ENCODE data around the gene KRT80.

KRT80 gene

DNA sequence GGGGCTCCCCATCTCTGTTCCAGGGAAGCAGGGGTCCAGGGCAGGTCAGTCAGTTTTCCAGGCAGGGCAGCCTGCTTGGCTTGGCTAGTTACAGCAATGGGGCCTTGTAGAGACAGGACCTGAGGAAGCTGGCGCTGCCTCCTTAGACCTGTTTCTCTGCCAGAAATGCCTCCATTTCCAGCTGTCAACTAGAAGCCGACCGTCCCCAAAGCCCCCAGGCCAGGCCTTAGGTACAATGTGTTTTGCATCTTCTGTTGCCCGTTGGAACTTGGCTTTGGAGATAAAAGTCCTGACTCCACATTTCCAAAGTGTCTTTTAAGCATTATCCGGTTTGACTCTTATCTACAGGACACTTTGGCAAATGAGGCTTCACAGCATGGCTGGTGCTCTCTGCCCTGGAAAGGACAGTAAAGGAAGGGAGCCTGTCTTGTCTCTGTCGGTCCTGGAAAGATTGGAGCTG lies 42.6 kb downstream of the KRT80 start:
- Histone ChIP-seq H2AK5ac (ENCODE audit: low read length, severe bottlenecking) (peak overlapping the region; percentile 32), H3K27ac (ENCODE audit: low read length, poor library complexity, severe bottlenecking) (peak overlapping the region; percentile 12), H3K4me3 (ENCODE audit: insufficient read depth in 1 of 2, low read depth in 1 of 2, low read length in 2 of 2) (no peak overlapping the region), H3K23ac (ENCODE audit: low read length in 2 of 2) (no peak overlapping the region), H2AFZ (ENCODE audit: low read depth, low read length) (no peak overlapping the region), H3K9ac (ENCODE audit: low read length) (no peak overlapping the region), H3K79me1 (replicated peaks; ENCODE audit: low read length, poor library complexity, severe bottlenecking) (no peaks in the 10 kb centered on the region), H3K18ac (ENCODE audit: low read depth in 1 of 2, low read length in 2 of 2) (no peak overlapping the region), H3K9me3 (ENCODE audit: control insufficient read depth, low read length) (no peaks in the 10 kb centered on the region), H3K4me2 (ENCODE audit: low read length, poor library complexity, severe bottlenecking) (no peak overlapping the region), H4K91ac (ENCODE audit: low read length) (no peak overlapping the region), H3K4ac (ENCODE audit: low read depth in 1 of 2, low read length in 2 of 2) (no peak overlapping the region), H3K14ac (ENCODE audit: low read length in 2 of 2) (no peak overlapping the region), H2BK15ac (ENCODE audit: low read depth, poor library complexity, severe bottlenecking) (no peak overlapping the region), H3K27me3 (ENCODE audit: control insufficient read depth in 1 of 2, insufficient read depth in 1 of 2, low read length in 2 of 2) (no peaks in the 10 kb centered on the region), H4K8ac (ENCODE audit: low read length) (no peak overlapping the region), H2BK5ac (ENCODE audit: low read depth, low read length, poor library complexity, severe bottlenecking) (no peak overlapping the region), H3K36me3 (ENCODE audit: control insufficient read depth in 1 of 2, insufficient read depth in 2 of 2, low read depth in 1 of 2, low read length in 2 of 2) (no peaks in the 10 kb centered on the region), H3K4me1 (ENCODE audit: control insufficient read depth, insufficient read depth, low read depth, low read length) (peaks cover 60% of the 10 kb centered on the region), H2BK12ac (ENCODE audit: low read length in 2 of 2) (peak overlapping the region in 1 of 2 experiments; percentile 89), H2BK120ac (ENCODE audit: low read depth, low read length) (no peak overlapping the region)
- no peak for DNase-seq
- 69% methylated on average over 6 of the region's 6 CpGs for WGBS

DNA sequence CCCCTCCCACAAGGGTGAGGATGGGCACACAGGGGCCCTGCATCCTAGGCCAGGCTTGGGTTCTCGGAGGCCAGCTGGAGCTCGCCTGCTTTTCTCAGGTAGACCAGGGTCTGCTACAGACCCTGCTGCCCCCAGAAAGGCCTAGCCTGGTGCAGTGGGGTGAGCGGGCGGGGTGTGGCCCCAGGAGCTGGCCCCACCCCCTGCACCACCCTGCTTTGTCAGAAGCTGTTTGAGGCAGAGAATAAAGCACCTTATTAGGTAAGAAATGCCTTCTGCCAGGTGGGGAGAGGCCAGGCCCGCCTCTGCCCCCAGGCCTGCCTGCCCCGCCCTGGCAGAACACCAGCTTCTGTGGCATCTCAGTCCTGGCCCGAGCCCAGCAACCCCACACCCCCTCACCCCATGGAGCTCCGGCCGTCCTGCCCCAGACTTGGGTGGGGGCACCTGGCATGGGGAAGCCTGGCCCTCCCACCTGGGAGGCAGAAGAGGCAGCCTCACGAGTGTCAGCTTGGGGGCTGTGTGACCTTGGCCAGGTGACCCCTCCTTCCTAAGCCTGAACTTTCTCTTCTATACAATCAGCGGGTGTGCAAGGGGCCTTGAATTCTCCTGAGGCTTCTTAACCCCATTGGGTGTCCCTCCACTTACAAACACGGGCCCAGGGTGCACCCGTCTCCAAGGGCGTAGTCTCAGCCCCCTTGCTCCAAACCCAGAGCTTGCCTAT lies 43.2 kb downstream of the KRT80 start:
- Histone ChIP-seq H3K23ac (ENCODE audit: low read length in 2 of 2) (no peak overlapping the region), H3K14ac (ENCODE audit: low read length in 2 of 2) (peak overlapping the region in 1 of 2 experiments; percentile 72)

DNA sequence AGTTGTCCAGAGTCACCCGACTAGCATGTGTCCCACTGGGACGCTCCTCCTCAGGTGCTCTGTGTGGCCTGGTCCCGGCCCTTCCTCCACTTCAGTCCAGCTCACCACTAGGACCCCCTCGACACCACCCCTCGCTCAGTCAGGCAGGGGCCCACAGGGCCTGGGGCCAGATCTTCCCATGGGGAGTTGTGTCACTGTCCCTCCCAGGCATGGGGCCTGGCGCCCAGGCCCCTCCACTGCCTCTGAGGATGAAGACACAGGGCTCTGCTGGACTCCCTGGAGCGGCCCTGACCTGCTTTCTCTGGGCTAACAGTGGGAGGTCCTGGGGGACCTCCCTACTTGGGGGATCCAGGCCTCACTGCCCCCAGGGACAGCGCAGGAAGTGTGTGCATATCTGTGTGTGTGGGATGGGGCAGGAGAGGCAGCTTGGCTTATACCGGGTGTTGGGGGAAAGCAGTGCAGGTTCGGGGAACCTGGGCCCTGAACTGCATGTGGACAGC lies 43.8 kb downstream of the KRT80 start:
- peak overlapping the region in 1 of 2 experiments; percentile 18 for H3K23ac ChIP-seq (ENCODE audit: low read length in 2 of 2)
- peak overlapping the region; percentile 82 for H2BK15ac ChIP-seq (ENCODE audit: low read depth, poor library complexity, severe bottlenecking)
- no peaks in the 10 kb centered on the region for H3K27me3 ChIP-seq (ENCODE audit: control insufficient read depth in 1 of 2, insufficient read depth in 1 of 2, low read length in 2 of 2)
- peak overlapping the region; percentile 3 to 85 for H3K18ac ChIP-seq (ENCODE audit: low read depth in 1 of 2, low read length in 2 of 2)
- no peaks in the 10 kb centered on the region for H3K36me3 ChIP-seq (ENCODE audit: control insufficient read depth in 1 of 2, insufficient read depth in 2 of 2, low read depth in 1 of 2, low read length in 2 of 2)
- no peaks in the 10 kb centered on the region for H3K9me3 ChIP-seq (ENCODE audit: control insufficient read depth, low read length)
- H3K4me2 ChIP-seq (ENCODE audit: low read length, poor library complexity, severe bottlenecking): no peak overlapping the region
- peak overlapping the region; percentile 84 to 89 for H2BK12ac ChIP-seq (ENCODE audit: low read length in 2 of 2)
- H2BK5ac ChIP-seq (ENCODE audit: low read depth, low read length, poor library complexity, severe bottlenecking): peak overlapping the region; percentile 21
- H3K14ac ChIP-seq (ENCODE audit: low read length in 2 of 2): peak overlapping the region in 1 of 2 experiments; percentile 72
- peak overlapping the region; percentile 88 for H4K8ac ChIP-seq (ENCODE audit: low read length)
- H2AK5ac ChIP-seq (ENCODE audit: low read length, severe bottlenecking): peak overlapping the region; percentile 53
- H3K27ac ChIP-seq (ENCODE audit: low read length, poor library complexity, severe bottlenecking): peak overlapping the region; percentile 64
- peaks cover 62% of the 10 kb centered on the region for H3K4me1 ChIP-seq (ENCODE audit: control insufficient read depth, insufficient read depth, low read depth, low read length)
- H3K9ac ChIP-seq (ENCODE audit: low read length): peak overlapping the region; percentile 70
- 82% methylated on average over 10 of the region's 10 CpGs for WGBS
- H4K91ac ChIP-seq (ENCODE audit: low read length): peak overlapping the region; percentile 77
- peak overlapping the region; percentile 75 for H2BK120ac ChIP-seq (ENCODE audit: low read depth, low read length)
- peak overlapping the region in 1 of 2 experiments; percentile 5 for H3K4me3 ChIP-seq (ENCODE audit: insufficient read depth in 1 of 2, low read depth in 1 of 2, low read length in 2 of 2)
- H3K79me1 ChIP-seq (replicated peaks; ENCODE audit: low read length, poor library complexity, severe bottlenecking): no peaks in the 10 kb centered on the region
- H3K4ac ChIP-seq (ENCODE audit: low read depth in 1 of 2, low read length in 2 of 2): peak overlapping the region; percentile 15 to 64
- no peak for DNase-seq
- no peak overlapping the region for H2AFZ ChIP-seq (ENCODE audit: low read depth, low read length)

More for the DNA sequence above, 43.2 kb downstream of the KRT80 start:
- peak overlapping the region; percentile 34 for H4K91ac ChIP-seq (ENCODE audit: low read length)
- H3K4me1 ChIP-seq (ENCODE audit: control insufficient read depth, insufficient read depth, low read depth, low read length): peaks cover 61% of the 10 kb centered on the region
- peak overlapping the region; percentile 15 to 64 for H3K4ac ChIP-seq (ENCODE audit: low read depth in 1 of 2, low read length in 2 of 2)
- H2AK5ac ChIP-seq (ENCODE audit: low read length, severe bottlenecking): peak overlapping the region; percentile 53
- H3K9me3 ChIP-seq (ENCODE audit: control insufficient read depth, low read length): no peaks in the 10 kb centered on the region
- no peak overlapping the region for H2AFZ ChIP-seq (ENCODE audit: low read depth, low read length)
- H3K27ac ChIP-seq (ENCODE audit: low read length, poor library complexity, severe bottlenecking): peak overlapping the region; percentile 64
- H2BK15ac ChIP-seq (ENCODE audit: low read depth, poor library complexity, severe bottlenecking): peak overlapping the region; percentile 82
- H3K4me3 ChIP-seq (ENCODE audit: insufficient read depth in 1 of 2, low read depth in 1 of 2, low read length in 2 of 2): no peak overlapping the region
- H3K4me2 ChIP-seq (ENCODE audit: low read length, poor library complexity, severe bottlenecking): no peak overlapping the region
- H2BK5ac ChIP-seq (ENCODE audit: low read depth, low read length, poor library complexity, severe bottlenecking): no peak overlapping the region
- no peak for DNase-seq
- no peaks in the 10 kb centered on the region for H3K36me3 ChIP-seq (ENCODE audit: control insufficient read depth in 1 of 2, insufficient read depth in 2 of 2, low read depth in 1 of 2, low read length in 2 of 2)
- peak overlapping the region; percentile 84 to 89 for H2BK12ac ChIP-seq (ENCODE audit: low read length in 2 of 2)
- H4K8ac ChIP-seq (ENCODE audit: low read length): peak overlapping the region; percentile 59
- 92% methylated on average over 14 of the region's 14 CpGs for WGBS
- H2BK120ac ChIP-seq (ENCODE audit: low read depth, low read length): peak overlapping the region; percentile 75
- H3K9ac ChIP-seq (ENCODE audit: low read length): peak overlapping the region; percentile 70
- no peaks in the 10 kb centered on the region for H3K27me3 ChIP-seq (ENCODE audit: control insufficient read depth in 1 of 2, insufficient read depth in 1 of 2, low read length in 2 of 2)
- peak overlapping the region; percentile 3 to 85 for H3K18ac ChIP-seq (ENCODE audit: low read depth in 1 of 2, low read length in 2 of 2)
- no peaks in the 10 kb centered on the region for H3K79me1 ChIP-seq (replicated peaks; ENCODE audit: low read length, poor library complexity, severe bottlenecking)

DNA sequence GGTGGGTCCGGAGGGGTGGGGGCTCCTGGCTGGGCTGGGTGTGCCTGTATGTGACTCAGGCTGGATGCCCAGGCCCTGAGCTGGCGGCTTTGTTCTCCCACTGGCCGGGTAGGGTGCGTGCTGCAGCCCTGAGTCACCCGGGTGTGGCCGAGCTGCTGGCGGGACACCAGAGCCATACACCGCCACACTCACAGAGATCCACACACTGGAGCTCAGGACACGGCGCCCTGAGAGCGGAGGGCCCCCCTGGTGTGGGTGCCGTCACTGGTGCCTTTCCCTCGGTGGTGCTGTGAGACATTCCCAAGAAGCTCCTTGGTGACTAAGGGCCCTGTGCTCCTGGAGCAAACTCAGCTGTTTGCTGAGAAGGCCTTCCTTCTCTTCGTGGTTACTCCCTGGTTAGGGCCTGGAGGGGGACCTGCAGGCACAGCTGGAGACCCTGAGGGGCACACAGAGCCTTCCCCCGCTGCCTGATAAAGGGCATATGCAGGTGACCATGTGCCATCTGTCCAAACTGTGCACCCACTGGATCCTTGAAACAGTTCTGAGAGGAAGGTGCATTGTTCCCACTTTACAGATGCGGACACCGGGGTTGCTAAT lies 44.3 kb downstream of the KRT80 start:
- Histone ChIP-seq H3K4me2 (ENCODE audit: low read length, poor library complexity, severe bottlenecking) (no peak overlapping the region), H3K23ac (ENCODE audit: low read length in 2 of 2) (no peak overlapping the region), H4K8ac (ENCODE audit: low read length) (peak overlapping the region; percentile 88), H4K91ac (ENCODE audit: low read length) (peak overlapping the region; percentile 88), H3K9me3 (ENCODE audit: control insufficient read depth, low read length) (no peaks in the 10 kb centered on the region), H2AFZ (ENCODE audit: low read depth, low read length) (no peak overlapping the region), H2BK15ac (ENCODE audit: low read depth, poor library complexity, severe bottlenecking) (peak overlapping the region; percentile 57), H3K27me3 (ENCODE audit: control insufficient read depth in 1 of 2, insufficient read depth in 1 of 2, low read length in 2 of 2) (no peaks in the 10 kb centered on the region), H2BK5ac (ENCODE audit: low read depth, low read length, poor library complexity, severe bottlenecking) (no peak overlapping the region), H2BK12ac (ENCODE audit: low read length in 2 of 2) (peak overlapping the region in 1 of 2 experiments; percentile 89), H3K79me1 (replicated peaks; ENCODE audit: low read length, poor library complexity, severe bottlenecking) (no peaks in the 10 kb centered on the region), H2BK120ac (ENCODE audit: low read depth, low read length) (peak overlapping the region; percentile 75), H3K27ac (ENCODE audit: low read length, poor library complexity, severe bottlenecking) (peak overlapping the region; percentile 64), H3K18ac (ENCODE audit: low read depth in 1 of 2, low read length in 2 of 2) (peak overlapping the region; percentile 3 to 85), H3K9ac (ENCODE audit: low read length) (peak overlapping the region; percentile 87), H3K4me1 (ENCODE audit: control insufficient read depth, insufficient read depth, low read depth, low read length) (peaks cover 58% of the 10 kb centered on the region), H3K4ac (ENCODE audit: low read depth in 1 of 2, low read length in 2 of 2) (peak overlapping the region; percentile 15 to 64), H2AK5ac (ENCODE audit: low read length, severe bottlenecking) (peak overlapping the region; percentile 53), H3K14ac (ENCODE audit: low read length in 2 of 2) (peak overlapping the region in 1 of 2 experiments; percentile 72), H3K36me3 (ENCODE audit: control insufficient read depth in 1 of 2, insufficient read depth in 2 of 2, low read depth in 1 of 2, low read length in 2 of 2) (no peaks in the 10 kb centered on the region), H3K4me3 (ENCODE audit: insufficient read depth in 1 of 2, low read depth in 1 of 2, low read length in 2 of 2) (peak overlapping the region in 1 of 2 experiments; percentile 5)
- DNase-seq: peak; percentile 97
- 15% methylated on average over 17 of the region's 17 CpGs for WGBS

Measured in mesenchymal stem cell (in vitro differentiated cells and primary cell).